Measurements from ENCODE around the gene HOTAIR. TPM values are rescaled to one million over a fixed set of nuclear protein-coding genes. Genes with fewer than 3 reads are reported as not detected.

The HOTAIR gene
- polyA plus RNA-seq, 1 experiment: 11.4 TPM

GRCh38 chr12:53949631-53950436 lies 24.9 kb downstream of the HOTAIR start:
- no peak for DNase-seq (ENCODE audit: low read depth)
- Histone ChIP-seq H3K27me3 (ENCODE audit: control insufficient read depth, insufficient read depth, low read length) (peaks cover 75% of the 10 kb centered on the region), H3K4me3 (ENCODE audit: low read depth, low read length) (no peak overlapping the region), H3K36me3 (ENCODE audit: control insufficient read depth, insufficient read depth, low read length) (no peaks in the 10 kb centered on the region)
- TF ChIP-seq CTCF (IDR thresholded peaks at IDR 0.05; ENCODE audit: insufficient read depth, low read depth, low read length): no peak
- POLR2A ChIA-PET: no interaction called here
- CTCF ChIA-PET: interaction anchor here (0.7 kb wide), 1 partner anchor 206 kb away, joined by 3 read pairs; no protein-coding TSS in a partner anchor

- TF ChIP-seq CTCF (IDR thresholded peaks at IDR 0.05; ENCODE audit: insufficient read depth, low read depth, low read length): no peak
- H3K4me3 ChIP-seq (ENCODE audit: low read depth, low read length): no peak overlapping the region
- DNase-seq (ENCODE audit: low read depth): no peak
- peaks cover 73% of the 10 kb centered on the region for H3K27me3 ChIP-seq (ENCODE audit: control insufficient read depth, insufficient read depth, low read length)
- POLR2A ChIA-PET: no interaction called here
- H3K36me3 ChIP-seq (ENCODE audit: control insufficient read depth, insufficient read depth, low read length): no peaks in the 10 kb centered on the region
- CTCF ChIA-PET: interaction anchor here (0.6 kb wide), 1 partner anchor 171 kb away, joined by 3 read pairs; no protein-coding TSS in a partner anchor
Measured at GRCh38 chr12:53948650-53949593, 25.8 kb downstream of the HOTAIR start.

- TF ChIP-seq CTCF (IDR thresholded peaks at IDR 0.05; ENCODE audit: insufficient read depth, low read depth, low read length): no peak
- no peak overlapping the region for H3K4me3 ChIP-seq (ENCODE audit: low read depth, low read length)
- peaks cover 72% of the 10 kb centered on the region for H3K27me3 ChIP-seq (ENCODE audit: control insufficient read depth, insufficient read depth, low read length)
- ChIA-PET CTCF (interaction anchor here (0.6 kb wide), 1 partner anchor 51 kb away, joined by 3 read pairs; no protein-coding TSS in a partner anchor), POLR2A (no interaction called here)
- DNase-seq (ENCODE audit: low read depth): no peak
- H3K36me3 ChIP-seq (ENCODE audit: control insufficient read depth, insufficient read depth, low read length): no peaks in the 10 kb centered on the region
Measured at GRCh38 chr12:53947743-53948142, 27.0 kb downstream of the HOTAIR start.

GRCh38 chr12:53944907-53945847 lies 29.6 kb downstream of the HOTAIR start:
- no peak for TF ChIP-seq CTCF (IDR thresholded peaks at IDR 0.05; ENCODE audit: insufficient read depth, low read depth, low read length)
- H3K36me3 ChIP-seq (ENCODE audit: control insufficient read depth, insufficient read depth, low read length): no peaks in the 10 kb centered on the region
- POLR2A ChIA-PET: interaction anchor here (0.7 kb wide), 1 partner anchor 175 kb away, joined by 4 read pairs; no protein-coding TSS in a partner anchor
- DNase-seq (ENCODE audit: low read depth): no peak
- no peak overlapping the region for H3K4me3 ChIP-seq (ENCODE audit: low read depth, low read length)
- H3K27me3 ChIP-seq (ENCODE audit: control insufficient read depth, insufficient read depth, low read length): peaks cover 60% of the 10 kb centered on the region
- CTCF ChIA-PET: interaction anchor here (0.6 kb wide), 1 partner anchor 16 kb away, joined by 3 read pairs; no protein-coding TSS in a partner anchor

Data from BJ (cell line).